Hippocampal formation (tissue), 2 donors: Measurements from ENCODE around the gene QKI.
"Not testable (repeated sequence)": the region's sequence is repeated elsewhere in the genome, so short reads cannot be mapped to it uniquely, and the experiment has no call there.

Experiments
- DNase-seq, 2 donors: peaks; one replicate each; lab custom pipeline; 2025; lab: John Stamatoyannopoulos, UW

The QKI gene

DNA sequence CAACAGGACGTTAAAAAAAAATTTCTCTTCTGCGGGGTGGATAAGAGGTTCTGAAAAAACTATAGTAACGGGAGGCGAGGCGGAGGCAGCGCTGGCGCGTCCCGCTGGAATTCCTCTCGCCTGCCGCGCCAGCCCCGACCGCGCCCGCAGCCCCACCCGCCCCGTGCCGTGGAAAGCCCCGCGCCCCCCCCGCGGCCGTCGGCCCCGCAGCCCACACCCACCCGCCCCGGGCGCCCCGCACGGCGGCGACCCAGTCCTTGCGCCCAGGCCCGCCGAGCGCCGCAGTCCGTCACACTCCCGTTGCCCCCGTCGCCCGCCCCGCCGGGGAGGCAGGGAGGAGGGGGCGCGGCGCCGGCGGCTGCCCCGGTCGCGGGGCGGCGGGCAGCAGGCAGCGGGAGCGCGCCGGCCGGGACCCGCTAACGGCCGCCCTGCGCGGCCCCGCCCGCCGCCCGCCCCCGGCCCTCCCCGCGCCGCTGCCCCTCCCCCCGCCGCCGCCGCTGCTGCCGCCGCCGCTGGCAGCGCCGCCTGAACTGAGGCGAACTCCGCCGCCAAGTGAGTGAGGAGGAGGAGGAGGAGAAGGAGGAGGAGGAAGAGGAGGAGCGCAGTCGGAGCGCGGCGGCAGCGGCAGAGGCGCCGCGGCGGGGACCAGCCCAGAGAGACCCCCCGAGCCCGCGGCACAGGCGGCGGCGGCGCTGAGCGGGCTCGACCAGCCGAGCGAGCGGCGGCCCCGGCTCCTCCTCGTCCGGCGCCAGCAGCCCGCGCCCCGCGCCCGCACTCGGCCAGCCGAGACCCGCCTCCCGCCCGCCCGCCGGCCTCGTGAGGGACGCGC, at the start of gene QKI:
Gene QKI (plus strand): TSS at position 602 of the 829 bp plus-strand sequence. CDS start 476 bp downstream, outside the sequence.
- peak; percentile 79 to 89 for DNase-seq

DNA sequence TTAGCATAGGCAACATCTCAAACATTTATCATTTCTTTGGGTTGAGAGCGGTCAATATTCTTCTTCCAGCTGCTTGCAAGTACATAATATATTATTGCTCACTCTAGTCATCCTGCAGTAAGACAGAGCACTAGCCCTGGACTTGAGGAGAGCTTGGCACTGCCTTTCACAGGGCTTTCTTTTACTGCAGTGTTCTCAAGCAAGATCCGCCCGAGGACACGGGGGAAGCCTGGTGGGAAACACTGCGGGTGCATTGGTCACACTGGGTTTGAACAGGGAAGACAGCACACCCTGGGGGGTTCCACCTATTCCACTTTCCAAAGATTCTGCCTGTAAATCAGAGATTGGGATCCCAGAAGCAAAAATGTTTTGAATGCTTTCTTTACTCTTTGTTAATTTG, 48.2 kb upstream of the QKI start:
- no peak for DNase-seq

DNA sequence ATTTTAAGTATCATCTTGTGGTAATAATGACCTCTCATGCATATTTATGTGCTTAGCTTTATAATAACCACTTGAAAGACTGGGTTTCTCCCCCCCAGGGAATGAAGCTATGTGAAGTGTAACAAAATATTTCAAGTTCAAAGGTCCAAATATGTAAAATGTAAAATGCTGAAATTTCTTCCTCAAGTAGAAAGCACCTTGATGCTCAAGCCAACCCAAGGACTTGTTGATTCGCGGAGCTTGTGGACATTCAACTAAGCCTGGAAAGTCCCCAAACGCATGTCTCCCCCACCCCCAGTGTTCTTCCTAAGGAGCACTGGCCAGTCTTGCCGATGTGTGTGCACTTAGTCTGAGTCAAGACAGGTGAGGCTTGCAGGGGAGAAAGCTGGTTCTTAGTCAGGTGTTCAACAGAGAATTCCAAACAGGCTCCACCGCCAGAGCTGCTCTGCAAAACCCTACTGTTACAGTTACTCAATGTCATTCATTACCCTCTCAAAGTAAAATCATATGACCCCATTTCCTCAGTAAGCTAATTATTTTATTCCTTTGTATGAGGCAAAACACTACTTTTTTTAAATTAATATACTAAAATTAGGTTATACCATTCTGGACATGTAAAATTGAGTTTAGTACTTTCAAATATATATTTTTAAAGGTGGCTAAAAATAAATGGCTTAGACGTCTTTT, 46.9 kb upstream of the QKI start:
- no peak for DNase-seq

DNA sequence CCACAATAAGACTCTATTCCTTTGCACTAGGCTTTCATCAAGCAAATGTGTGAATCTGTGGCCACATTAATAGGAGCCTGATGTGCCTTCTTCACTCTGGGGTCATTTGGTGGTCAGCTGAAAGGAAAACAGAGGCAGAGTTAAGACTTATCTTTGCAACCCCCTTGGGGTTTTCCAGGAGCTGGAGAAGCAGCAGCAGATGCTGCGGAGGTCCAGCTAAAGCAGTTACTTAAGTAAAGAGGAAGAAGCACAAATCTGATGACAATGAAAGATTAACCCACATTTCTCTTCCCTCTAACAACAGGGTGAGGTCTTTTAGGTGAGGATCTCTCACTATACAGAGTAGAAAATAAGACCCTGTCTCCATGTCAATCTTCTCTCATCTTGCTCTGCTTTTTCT, 45.4 kb upstream of the QKI start:
- DNase-seq = no peak

DNA sequence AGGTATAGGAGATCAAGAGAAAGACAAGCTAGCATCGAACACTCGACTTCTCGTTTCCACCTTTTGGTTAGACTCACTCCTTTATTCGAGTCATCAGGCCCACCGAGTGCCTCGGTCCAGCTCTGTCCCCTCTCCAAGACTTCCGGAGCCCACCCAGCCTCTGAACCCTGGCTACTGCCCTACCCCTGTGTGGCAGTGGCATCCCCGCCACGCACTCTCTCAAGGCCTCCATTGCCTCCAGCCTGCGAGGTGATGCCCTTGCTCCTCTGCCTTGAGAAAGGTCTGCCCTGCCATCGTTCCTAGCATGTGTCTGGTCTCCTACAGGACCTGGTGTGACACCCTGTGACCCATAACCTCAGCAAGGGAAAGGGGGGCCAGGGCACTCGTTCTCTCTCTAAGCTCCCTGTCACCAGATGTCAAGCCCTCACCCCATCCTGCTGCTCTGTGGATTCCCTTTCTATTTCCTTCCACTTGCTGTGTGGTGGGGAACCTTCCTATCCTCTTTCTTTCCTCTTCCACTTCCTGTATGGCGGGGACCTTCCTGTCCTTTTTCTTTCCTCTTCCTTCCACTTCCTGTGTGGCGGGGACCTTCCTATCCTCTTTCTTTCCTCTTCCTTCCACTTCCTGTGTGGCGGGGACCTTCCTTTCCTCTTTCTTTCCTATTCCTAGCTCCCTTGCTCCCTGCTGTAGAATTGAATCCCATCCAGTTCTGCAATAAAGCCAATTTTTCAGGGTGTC, 44.7 kb upstream of the QKI start:
- DNase-seq = no peak

DNA sequence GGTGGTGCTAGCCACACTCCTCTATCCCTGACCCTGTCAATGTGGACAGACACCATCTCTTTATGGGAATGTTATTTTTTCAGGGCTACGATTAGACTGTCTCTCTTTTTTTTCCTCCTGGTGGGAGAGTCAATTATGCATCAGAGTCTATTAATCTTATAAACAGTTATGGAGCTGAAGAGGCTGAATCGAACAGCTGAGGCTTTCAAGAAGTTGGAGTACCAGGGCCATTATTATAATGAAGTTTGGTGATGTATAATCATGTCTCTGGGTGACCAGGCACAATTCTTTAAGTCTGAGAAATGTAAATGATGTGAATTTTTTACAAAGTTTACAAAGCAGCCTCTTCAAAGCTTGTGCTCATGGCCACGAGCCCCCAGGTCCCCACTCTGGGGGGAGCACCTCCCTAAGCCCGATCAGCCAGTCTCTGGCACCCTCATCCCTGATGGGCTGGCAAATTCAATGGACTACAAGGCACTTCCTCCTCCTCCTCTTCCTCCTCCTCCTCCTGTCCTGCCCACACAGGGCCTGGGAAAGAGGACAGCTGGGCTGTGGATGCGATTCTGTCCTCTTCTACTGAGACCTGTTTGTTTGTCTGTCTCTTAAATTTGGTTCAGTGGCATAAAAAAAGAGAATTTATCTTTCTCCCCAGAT, 43.9 kb upstream of the QKI start:
- no peak for DNase-seq

DNA sequence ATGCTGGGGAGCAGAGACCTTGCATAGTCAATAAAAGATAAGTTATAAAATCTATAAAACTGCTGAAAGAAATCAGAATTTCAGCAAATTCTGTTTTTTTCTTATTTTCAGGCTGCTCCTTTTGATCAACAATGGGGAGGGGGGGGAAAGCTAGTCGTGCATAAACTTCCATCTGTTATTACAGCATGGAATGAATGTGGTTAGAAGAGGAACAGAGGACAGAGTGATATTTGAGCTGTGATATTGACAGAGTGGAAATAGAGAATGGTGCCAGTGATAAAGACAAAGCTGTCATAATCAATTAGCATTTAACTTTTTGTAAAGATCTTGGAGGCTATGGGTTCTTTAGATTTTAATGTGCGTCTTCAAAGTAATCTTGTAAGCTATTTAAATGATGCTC, 43.4 kb upstream of the QKI start:
- no peak for DNase-seq

DNA sequence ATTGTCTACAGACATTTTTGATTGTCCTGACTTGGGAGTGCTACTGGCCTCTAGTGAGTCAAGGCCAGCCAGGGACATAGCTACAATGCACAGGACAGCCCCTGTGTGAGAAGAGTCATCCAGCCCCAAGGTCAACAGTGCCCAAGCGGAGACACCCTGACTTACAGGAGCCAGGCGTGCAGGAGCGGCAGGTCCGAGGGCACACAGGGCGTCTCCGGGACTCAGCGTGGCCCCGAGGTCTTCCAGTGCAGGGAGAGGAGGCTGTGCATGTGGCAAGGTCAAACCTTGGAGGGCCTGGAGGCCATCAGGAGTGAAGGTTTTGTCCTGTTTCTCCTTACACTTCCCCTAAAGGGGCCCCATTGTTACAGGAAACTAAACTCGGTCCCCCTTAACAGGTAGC, 41.3 kb upstream of the QKI start:
- DNase-seq = no peak

DNA sequence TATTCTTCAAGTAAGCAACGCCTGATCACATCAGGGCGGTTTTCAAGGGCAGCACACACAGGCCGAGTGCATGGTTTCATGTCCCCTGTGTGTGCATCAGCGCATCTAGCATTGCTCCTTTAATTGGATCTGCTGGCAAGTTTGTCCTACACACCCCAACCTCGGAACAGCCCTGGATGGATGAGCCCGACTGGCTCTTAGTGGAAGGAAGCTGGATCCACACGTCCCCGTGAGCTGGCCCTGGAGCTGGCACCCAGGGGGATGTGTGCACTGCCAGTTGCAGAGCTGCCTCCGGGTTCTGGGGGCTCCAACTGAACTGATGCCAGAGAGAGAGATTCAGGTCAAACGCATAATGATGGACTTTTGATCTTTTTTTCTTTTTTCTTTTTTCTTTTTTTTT, 39.2 kb upstream of the QKI start:
- DNase-seq = no peak

DNA sequence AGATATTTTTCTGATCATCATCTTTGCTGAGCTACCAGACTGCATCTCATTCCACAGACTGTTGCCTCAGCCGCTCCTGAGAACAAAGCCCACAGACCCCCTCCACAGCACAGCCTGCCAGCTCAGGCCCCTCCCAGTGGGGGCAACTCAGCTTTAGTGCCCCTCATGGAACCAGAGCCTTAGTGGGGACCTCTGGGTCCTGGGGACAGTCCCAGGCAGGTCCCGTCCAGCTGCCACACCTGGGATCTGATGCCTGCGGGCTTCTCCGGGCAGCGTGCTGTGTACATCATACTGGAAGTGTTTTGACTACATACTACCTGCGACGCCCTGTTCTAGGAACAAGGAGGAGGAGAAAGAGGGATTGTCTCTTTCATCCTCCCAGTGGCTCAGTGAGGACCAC, 38.3 kb upstream of the QKI start:
- DNase-seq = no peak

DNA sequence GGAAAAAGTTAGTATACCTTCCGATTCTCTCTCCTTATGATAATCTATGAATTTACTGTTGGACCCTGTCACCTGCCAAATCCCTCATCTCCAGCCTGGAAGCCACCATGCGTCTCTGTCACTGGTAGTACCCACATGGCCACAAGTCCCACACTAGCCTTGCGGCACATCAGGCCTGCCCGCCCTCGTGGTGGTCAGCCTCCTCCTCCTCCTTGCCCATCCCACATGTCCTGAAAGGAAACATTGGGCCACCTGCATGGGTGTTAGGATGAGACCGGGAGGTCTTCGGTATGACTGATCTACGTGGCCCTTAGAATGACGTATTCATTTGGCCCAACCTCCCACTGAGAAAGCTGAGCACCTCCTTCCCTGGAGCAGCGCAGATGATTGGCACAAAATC, 37.0 kb upstream of the QKI start:
- no peak for DNase-seq

DNA sequence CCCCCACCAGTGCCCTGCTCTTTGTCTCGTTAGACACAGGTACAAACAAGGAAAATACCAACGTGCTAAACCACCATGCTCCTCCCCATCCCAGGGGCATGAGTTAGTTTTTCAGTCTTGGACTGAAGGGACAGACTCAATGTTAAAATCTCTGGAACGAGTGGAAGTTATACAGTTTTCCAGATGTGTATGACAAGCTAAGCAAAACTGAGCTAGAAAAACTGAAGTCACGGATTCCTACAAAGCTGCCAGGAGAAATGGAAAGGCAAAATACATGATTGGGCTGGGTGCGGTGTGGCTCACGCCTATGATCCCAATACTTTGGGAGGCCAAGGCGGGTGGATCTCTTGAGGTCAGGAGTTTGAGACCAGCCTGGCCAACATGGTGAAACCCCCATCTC, 34.3 kb upstream of the QKI start:
- no peak for DNase-seq

DNA sequence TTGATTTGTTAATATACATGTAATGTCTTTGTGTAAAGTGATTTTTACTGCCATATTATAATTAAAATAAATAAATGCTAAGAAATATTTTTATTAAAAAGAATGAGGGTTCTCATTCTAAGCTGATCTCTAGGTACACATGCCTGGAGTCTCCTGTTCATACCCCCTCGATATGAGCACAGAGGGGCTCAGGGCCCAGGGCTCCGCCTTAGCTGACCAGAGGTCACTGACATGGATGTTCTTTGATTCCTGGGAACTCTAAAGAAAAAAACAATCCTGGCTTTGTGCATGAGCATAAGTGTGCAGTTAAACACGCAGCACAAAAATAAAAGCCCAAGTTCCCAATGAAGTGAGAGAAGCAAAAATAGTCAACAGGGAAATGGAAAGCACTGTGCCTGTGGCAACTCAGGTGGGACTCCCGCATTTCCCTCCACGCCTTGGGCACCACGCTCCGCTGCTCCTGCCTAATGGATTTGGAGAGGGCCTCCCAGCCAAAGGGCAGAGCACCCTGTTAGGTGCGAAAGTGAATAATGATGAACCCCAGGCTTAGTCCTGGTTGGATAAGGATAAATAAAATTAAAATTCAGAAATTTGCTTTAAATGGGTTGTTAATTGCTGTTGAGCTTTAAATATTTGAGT, 33.3 kb upstream of the QKI start:
- DNase-seq = no peak

DNA sequence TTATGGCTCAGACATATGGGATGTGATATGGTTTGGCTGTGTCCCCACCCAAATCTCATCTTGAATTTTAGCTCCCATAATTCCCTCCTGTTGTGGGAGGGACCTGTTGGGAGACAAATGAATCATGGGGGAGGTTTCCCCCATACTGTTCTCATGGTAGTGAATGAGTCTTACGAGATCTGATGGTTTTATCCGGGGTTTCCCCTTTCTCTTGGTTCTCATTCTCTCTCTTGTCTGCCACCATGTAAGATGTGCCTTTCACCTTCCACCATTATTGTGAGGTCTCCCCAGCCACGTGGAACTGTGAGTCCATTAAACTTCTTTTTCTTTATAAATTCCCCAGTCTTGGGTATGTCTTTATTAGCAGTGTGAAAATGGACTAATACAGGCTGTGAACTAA, 31.1 kb upstream of the QKI start:
- DNase-seq = not testable (repeated sequence)

DNA sequence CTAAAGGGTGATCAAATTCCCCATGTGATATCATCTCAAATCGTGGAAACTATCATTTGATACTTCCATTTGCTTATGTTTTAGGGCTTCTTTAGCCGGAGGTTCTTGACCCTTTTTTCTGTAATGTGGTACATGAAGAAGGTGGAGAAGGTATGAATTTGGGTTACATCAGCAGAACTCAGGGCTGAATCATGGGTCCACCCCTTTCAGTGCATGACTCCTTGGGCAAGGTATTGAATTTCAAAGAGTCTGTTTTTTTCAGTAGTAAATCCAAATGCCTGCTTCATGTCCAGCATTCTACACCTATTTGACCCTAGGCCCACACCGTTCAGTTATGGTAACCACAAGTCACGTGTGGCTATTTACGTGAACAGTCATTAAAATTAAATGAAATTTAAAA, 30.6 kb upstream of the QKI start:
- no peak for DNase-seq

DNA sequence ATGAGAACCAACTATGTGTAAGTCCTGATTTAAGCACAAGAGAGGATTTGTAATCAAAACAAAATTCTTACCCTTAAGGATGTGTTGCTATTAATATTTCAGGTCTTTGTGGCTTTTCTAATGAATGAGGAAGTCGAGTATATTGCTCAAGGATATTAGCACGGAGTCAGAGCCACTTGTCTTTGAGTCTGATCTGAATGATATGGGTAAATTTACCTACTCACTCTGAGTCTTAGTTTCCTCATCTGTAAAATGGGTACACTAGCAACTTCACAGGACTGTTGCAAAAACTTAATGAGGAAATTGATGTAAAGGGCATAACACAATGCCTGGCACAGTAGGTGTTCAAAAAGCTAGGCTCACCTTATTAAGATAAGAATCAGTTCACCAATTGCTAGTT, 30.0 kb upstream of the QKI start:
- DNase-seq = no peak

DNA sequence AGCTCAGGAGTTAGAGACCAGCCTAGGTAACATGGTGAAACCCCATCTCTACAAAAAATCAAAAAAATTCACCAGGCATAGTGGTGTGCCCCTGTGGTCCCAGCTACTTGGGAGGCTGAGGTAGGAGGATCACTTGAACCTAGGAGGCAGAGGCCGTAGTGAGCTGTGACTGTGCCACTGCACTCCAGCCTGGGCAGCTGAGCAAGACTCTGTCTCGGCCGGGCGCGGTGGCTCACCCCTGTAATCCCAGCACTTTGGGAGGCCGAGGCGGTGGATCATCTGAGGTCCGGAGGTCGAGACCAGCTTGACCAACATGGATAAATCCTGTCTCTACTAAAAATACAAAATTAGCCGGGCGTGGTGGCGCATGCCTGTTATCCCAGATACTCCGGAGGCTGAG, 29.0 kb upstream of the QKI start:
- DNase-seq = not testable (repeated sequence)

DNA sequence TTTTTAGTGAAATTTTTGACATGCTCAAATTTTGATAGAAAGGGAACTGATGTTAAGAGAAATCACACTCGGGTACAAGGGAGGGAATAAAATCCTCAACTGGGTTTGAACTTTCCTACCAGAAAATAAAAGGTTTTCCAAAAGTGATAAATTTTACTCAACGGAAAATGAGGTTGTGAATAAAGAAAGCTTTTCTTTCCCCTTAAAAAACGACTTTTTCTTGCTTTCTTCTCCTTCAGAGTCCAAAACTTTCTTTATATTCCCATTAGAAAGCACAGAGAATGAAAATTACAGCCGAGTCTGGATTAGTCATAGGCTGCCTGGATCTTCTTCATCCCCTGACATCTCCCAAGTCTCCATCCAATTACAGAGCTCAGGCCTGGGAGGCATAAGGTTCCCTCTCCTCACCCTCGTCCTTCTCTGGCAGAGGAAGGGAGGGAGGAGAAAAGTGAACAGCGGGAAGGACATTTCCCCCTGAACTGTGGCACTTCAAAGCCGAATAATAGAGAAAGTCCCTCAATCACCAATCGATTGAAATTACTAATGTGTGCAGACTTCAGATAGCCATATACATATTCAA, 28.1 kb upstream of the QKI start:
- no peak for DNase-seq

DNA sequence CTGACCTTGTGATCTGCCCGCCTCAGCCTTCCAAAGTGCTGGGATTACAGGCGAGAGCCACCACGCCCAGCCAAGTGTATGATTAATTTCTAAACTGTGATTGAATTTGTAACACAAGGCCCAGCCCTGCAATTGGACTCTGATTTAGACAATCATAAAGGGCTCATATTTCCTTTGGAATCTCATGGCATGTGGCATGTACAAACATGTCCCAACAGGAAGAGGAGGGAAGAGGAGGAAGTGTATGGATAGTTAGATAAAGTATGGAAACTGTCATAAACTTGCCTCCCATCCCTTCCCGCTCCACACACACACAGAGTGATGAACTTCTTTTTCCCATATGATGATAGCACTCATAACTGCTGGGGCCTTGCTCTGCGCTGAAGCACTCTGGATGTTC, 27.2 kb upstream of the QKI start:
- DNase-seq = no peak

DNA sequence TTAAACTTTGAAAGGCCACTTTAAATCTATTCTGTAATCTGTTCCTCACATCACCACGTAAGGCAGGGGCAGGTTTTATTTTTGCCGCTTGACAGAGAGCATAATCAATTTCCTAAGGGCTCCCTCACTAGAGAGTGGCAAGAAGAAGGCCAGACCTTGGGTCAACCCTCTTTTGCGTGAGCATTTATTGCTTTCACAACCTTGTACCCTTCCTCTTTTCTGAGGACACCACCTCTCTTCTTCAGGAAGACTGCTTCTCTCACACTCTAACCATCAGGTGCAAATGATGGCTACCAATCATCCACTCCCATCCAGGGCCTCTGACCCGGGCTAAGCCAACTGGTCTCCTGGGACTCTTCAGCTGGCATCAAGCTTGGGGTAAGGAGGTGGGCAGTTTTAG, 25.2 kb upstream of the QKI start:
- no peak for DNase-seq

DNA sequence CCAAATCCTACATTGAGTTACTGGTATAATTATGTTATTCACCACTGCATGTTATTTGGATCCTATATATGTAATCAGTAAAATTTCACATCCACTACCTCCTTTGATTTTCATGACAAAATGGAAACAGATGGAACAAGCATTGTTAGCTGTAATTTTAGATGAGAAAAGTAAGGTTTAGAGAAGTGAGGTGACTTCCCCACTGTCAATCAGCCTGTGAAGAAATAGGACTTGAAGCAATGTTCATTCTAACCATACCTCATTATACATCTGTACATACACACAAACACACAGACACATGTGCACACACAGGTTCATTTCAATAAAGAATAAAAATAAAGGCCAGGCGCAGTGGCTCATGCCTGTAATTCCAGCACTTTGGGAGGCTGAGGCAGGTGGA, 23.7 kb upstream of the QKI start:
- no peak for DNase-seq

DNA sequence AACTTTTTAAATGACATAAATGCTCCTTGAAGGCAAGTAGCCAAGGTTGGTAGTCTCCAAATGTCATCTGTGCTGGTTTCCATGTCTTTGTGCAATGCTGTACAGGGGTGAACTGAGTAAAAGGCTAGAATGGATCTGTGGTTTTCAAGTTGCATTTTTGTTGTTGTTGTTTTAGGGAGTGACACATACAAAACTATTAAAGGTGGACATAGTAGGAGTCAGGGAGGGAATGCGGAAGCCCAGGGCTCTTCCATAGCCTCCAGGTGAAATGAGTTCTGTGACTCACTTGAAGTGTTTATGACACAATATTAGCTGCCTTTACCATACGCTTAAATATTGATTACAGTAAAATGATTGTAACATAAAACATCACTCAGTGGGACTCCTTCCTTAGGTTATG, 22.5 kb upstream of the QKI start:
- DNase-seq = no peak
